Prostate gland (tissue), 2 donors: Measurements from ENCODE around the gene VPS72.

Experiments used
- CTCF ChIP-seq, 4 experiments: fragments of 200-600 bp in 2 of 4; fragments of 450-650 bp in 2 of 4; sonication (generic) in 2 of 4; IDR thresholded peaks; 1 replicate in 3 of 4; 2 replicates in 1 of 4; pipeline ENCODE4 v1.5.1; 2016 to 2019; ENCODE audit warnings: antibody characterized with exemption in 4 of 4, mild to moderate bottlenecking in 2 of 4, moderate library complexity in 2 of 4
- POLR2A ChIP-seq: fragments of 450-650 bp; IDR thresholded peaks from one replicate; pipeline ENCODE4 v1.6.1; 2016; ENCODE audit warnings: antibody characterized with exemption, mild to moderate bottlenecking
- POLR2AphosphoS5 ChIP-seq: sonication (generic); formaldehyde crosslinking; IDR thresholded peaks from one replicate; pipeline ENCODE4 v1.6.1; 2017; ENCODE audit warnings: antibody characterized with exemption

- TF ChIP-seq CTCF (IDR thresholded peaks at IDR 0.05): no peak
- TF ChIP-seq POLR2A: no peak
- no peak for TF ChIP-seq POLR2AphosphoS5
Observed at GRCh38 chr1:151175041-151175741, 14.8 kb downstream of the VPS72 start.
